Measurements from ENCODE around the gene SLC12A6. TPM values are rescaled to one million over a fixed set of nuclear protein-coding genes. Genes with fewer than 3 reads are reported as not detected.
"Not testable (repeated sequence)": the region's sequence is repeated elsewhere in the genome, so short reads cannot be mapped to it uniquely, and the experiment has no call there.

SLC12A6 gene
- total RNA-seq, 2 donors from 2014 or later = 13.8 to 18.8 TPM

DNA sequence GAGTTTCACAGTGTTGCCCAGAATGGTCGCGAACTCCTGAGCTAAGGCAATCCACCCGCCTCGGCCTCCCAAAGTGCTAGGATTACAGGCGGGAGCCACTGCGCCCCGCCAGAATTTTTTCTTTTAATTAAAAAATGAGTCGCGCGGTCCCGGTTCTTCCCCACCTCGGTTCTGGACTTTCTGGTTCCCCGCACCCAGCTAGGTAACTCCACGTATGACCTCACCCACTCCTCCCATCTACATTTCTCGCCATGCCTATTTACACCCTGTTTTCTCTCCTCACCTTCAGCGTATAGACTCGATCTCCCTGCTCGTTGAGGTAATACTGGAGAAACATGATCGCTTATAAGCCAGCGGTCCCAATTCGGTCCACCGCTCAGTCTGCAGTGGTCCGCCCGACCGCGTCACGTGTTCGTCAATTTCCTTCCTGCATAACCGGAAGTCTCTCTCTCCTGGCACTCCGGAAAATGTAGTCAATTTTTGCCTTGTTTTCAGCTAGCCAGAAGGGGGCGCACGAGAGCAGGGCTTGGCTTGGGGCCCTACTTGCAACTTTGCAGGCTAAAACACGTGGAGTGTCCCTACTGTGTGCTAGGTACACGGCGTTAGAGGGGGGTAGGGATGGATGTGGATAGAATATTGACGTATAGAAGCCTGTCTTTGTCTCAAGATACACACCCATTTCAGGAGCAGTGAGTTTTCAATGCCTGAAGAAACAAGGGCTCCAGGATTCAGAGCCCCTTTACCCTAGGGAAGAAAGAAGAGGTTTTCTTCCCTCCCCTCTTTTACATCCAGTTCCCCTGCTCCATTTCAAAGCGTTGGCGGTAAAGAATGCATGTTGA, 5.4 kb upstream of the SLC12A6 start, which contains the start of the genes NOP10 and NUTM1:
NOP10 (minus strand) TSS at position 400 of the 839 bp plus-strand sequence; CDS start at position 337, 63 bp downstream.
NUTM1 (plus strand) TSS at position 579 of the 839 bp plus-strand sequence. CDS start 382 bp downstream, outside the sequence.
- H3K4me3 ChIP-seq = peak within 1 kb of the TSS; percentile 65
- TF ChIP-seq, protein P1, sequence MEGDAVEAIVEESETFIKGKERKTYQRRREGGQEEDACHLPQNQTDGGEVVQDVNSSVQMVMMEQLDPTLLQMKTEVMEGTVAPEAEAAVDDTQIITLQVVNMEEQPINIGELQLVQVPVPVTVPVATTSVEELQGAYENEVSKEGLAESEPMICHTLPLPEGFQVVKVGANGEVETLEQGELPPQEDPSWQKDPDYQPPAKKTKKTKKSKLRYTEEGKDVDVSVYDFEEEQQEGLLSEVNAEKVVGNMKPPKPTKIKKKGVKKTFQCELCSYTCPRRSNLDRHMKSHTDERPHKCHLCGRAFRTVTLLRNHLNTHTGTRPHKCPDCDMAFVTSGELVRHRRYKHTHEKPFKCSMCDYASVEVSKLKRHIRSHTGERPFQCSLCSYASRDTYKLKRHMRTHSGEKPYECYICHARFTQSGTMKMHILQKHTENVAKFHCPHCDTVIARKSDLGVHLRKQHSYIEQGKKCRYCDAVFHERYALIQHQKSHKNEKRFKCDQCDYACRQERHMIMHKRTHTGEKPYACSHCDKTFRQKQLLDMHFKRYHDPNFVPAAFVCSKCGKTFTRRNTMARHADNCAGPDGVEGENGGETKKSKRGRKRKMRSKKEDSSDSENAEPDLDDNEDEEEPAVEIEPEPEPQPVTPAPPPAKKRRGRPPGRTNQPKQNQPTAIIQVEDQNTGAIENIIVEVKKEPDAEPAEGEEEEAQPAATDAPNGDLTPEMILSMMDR (IDR thresholded peaks at IDR 0.05) = peak; percentile 92
- intact Hi-C loops (cut with DNase I) = loop anchor here (2.0 to 10.0 kb wide), 2 partner anchors 24 to 118 kb away; partner anchors contain the start of genes EMC4 and LPCAT4
- no peaks in the 10 kb centered on the region for H3K4me1 ChIP-seq
- no peaks in the 10 kb centered on the region for H3K36me3 ChIP-seq
- H3K27me3 ChIP-seq = no peaks in the 10 kb centered on the region
- H3K27ac ChIP-seq = peak within 1 kb of the TSS; percentile 90
- peak; percentile 97 for DNase-seq
- H3K9ac ChIP-seq (ENCODE audit: low read depth in 2 of 2, low read length in 2 of 2) = peak within 1 kb of the TSS; percentile 48 to 83
- H3K9me3 ChIP-seq = no peaks in the 10 kb centered on the region

DNA sequence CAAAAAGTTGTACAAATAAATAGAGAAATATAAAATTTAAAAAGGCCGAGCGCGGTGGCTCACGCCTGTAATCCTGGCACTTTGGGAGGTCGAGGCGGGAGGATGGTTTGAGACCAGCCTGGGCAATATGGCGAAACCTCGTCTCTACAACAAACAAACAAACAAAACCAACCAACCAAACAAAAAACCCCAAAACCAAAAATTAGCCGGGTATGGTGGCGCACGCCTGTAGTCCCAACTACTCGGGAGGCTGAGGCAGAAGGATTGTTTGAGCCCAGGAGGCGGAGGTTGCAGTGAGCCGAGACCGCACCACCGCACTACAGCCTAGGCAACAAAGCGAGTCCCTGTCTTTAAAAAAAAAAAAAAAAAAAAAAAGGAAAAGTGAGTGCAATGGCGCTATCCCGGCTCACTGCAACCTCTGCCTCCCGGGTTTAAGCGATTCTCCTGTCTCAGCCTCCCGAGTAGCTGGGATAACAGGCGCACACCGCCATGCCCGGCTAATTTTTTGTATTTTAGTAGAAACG, 4.7 kb upstream of the SLC12A6 start:
- intact Hi-C loops (cut with DNase I) = loop anchor here (2.0 to 10.0 kb wide), 2 partner anchors 25 to 117 kb away; partner anchors contain the start of genes EMC4 and LPCAT4
- not testable (repeated sequence) for DNase-seq, H3K27me3 ChIP-seq

DNA sequence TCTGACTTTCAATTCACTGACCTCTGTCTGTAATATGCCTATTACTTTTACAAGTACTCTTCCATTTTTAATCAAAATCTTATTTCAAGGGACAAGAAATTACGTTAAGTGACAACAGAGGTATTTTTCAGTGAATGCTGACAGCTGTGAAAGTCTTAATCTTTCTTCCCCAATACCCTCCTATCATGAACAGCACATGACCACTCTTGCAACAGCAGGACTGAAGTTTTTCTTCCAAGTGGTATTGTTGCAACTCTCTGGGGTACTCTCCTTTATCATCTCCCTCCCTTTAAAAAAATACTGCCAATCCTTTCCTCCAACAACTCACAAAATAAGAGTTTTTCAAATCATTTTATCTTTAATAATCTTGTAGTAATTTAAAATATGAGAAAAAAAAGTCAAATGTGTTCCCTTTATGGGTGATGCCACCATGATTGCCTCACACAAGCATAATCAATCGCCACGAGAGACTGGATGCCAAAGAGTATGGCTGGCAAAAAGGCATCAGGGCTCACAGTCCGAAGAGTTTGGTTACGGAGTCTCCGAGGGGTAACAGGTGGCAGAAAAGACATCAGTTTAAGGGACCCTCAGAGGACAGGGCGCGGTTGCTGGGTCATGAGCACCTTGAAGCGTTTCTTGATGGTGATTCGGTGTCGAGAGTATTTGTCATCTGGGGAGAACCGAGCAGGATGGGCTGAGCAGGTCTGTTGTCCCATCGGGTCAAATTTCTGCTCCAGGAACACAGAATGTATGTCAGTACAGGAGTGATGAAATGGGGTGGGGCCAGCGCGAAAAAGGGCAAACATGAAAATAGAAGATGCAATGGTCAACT, 4.0 kb upstream of the SLC12A6 start:
- Histone ChIP-seq H3K27ac (no peak overlapping the region), H3K4me1 (no peaks in the 10 kb centered on the region), H3K27me3 (no peaks in the 10 kb centered on the region), H3K4me3 (peak overlapping the region; percentile 65), H3K9ac (ENCODE audit: low read depth in 2 of 2, low read length in 2 of 2) (no peak overlapping the region), H3K9me3 (no peaks in the 10 kb centered on the region), H3K36me3 (no peaks in the 10 kb centered on the region)
- TF ChIP-seq, protein P1 (IDR thresholded peaks at IDR 0.05) = no peak
- no peak for DNase-seq
- intact Hi-C loops (cut with DNase I) = loop anchor here (2.0 to 10.0 kb wide), 2 partner anchors 25 to 117 kb away; partner anchors contain the start of genes EMC4 and LPCAT4

More for the DNA sequence above, 4.7 kb upstream of the SLC12A6 start:
- peak overlapping the region; percentile 48 to 83 for H3K9ac ChIP-seq (ENCODE audit: low read depth in 2 of 2, low read length in 2 of 2)
- H3K4me3 ChIP-seq = peak overlapping the region; percentile 65
- H3K9me3 ChIP-seq, H3K4me1 ChIP-seq, H3K36me3 ChIP-seq: not testable (repeated sequence)
- H3K27ac ChIP-seq = peak overlapping the region; percentile 90

DNA sequence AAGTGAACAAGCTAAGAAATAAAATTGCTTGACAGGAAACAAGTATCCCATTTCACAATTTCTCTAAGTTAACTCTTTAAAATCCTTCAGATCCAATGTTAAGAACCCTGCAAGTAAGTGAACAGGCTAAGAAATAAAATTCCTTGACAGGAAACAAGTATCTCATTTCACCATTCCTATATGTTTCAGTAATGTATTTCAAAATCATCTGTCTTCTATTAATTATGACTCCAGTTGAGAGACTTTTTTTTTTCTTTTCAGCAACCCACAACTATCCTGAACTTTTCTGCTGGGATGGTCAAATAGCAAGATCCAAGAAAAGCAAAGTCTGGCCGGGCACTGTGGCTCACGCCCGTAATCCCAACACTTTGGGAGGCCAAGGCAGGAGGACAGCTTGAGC, 2.4 kb upstream of the SLC12A6 start:
- no peaks in the 10 kb centered on the region for H3K27me3 ChIP-seq
- H3K9ac ChIP-seq (ENCODE audit: low read depth in 2 of 2, low read length in 2 of 2) = no peak overlapping the region
- TF ChIP-seq, protein P1 (IDR thresholded peaks at IDR 0.05) = no peak
- DNase-seq = no peak
- no peak overlapping the region for H3K4me3 ChIP-seq
- intact Hi-C loops (cut with DNase I) = loop anchor here (10.0 kb wide), 1 partner anchor 115 kb away; the partner anchor contains the start of gene EMC4
- no peaks in the 10 kb centered on the region for H3K4me1 ChIP-seq
- H3K36me3 ChIP-seq = no peaks in the 10 kb centered on the region
- no peak overlapping the region for H3K27ac ChIP-seq
- H3K9me3 ChIP-seq = no peaks in the 10 kb centered on the region

DNA sequence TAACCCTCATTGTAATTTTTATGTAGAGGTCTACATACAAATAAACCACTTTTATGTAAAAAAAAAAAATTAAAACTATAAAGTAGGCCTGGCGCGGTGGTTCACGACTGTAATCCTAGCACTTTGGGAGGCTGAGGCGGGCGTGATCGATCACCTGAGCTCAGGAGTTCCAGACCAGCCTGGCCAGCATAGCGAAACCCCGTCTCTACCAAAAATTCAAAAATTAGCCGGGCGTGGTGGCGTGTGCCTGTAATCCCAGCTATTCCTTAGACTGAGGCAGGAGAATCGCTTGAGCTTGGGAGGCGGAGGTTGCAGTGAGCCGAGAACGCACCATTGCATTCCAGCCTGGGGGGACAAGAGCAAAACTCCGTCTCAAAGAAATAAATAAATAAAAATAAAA, 766 bp upstream of the SLC12A6 start:
- Histone ChIP-seq H3K4me3 (peak overlapping the region; percentile 87), H3K27me3 (no peaks in the 10 kb centered on the region), H3K36me3 (no peaks in the 10 kb centered on the region), H3K9me3 (no peaks in the 10 kb centered on the region), H3K4me1 (no peaks in the 10 kb centered on the region), H3K9ac (ENCODE audit: low read depth in 2 of 2, low read length in 2 of 2) (peak overlapping the region in 1 of 2 donors; percentile 93), H3K27ac (peak overlapping the region; percentile 86)
- intact Hi-C loops (cut with DNase I) = no loop called here
- TF ChIP-seq, protein P1 (IDR thresholded peaks at IDR 0.05) = no peak
- no peak for DNase-seq

All from colonic mucosa (tissue), 4 donors.